ENCODE measurements around the gene SPG11. TPM values are rescaled to one million over a fixed set of nuclear protein-coding genes. Genes with fewer than 3 reads are reported as not detected.
"Not testable (repeated sequence)": the region's sequence is repeated elsewhere in the genome, so short reads cannot be mapped to it uniquely, and the experiment has no call there.

Gene SPG11
- total RNA-seq, 2 donors from 2014 or later = 68.1 to 76.0 TPM

DNA sequence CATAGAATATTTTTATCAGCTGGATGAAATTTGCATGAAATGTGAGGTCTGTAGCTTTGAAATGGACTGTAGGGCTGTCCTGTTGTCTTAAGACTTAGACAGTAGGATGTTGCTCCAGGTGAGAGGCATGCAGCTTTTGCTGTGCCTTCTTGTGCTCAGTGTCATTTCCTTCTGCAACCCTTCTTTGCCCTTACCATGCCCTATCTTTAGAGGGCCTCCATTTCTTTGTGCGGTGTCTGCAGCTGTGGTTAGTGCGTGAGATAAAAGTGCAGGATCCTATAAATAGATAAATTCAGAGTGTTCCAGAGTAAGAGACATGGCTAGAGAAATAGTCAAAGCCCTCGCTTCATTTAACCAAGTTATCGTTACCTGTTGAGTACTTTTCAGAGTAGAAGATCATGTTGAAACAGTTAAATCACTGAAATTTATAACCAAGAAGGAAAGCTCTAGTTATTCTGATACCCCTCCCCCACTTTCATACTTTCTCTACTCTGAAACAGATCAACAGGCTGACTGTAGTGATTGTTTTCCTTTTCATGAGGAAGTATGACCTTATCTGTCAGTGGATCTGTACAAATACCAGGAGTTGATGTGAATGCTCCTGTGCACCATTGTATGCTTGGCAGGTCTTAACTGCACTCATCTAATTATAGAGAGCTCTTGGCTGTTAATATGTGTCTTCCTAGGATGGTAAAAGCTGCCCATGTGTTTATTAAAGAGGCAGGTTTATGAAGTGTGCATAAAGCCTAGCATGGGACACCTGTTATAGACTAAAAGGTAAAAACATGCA, 108.3 kb downstream of the SPG11 start:
- Histone ChIP-seq H3K4me1 (ENCODE audit: control insufficient read depth in 1 of 2, low read depth in 2 of 2) (no peaks in the 10 kb centered on the region), H3K36me3 (peaks cover 52% of the 10 kb centered on the region), H3K4me3 (no peak overlapping the region), H3K27ac (no peak overlapping the region), H3K9me3 (no peaks in the 10 kb centered on the region), H3K27me3 (replicated peaks; ENCODE audit: insufficient read depth) (no peaks in the 10 kb centered on the region)
- ATAC-seq (ENCODE audit: insufficient number of reproducible peaks, low FRiP score, low read depth) (no peak), DNase-seq (ENCODE audit: low spot score) (no peak)
- TF ChIP-seq, protein P1, sequence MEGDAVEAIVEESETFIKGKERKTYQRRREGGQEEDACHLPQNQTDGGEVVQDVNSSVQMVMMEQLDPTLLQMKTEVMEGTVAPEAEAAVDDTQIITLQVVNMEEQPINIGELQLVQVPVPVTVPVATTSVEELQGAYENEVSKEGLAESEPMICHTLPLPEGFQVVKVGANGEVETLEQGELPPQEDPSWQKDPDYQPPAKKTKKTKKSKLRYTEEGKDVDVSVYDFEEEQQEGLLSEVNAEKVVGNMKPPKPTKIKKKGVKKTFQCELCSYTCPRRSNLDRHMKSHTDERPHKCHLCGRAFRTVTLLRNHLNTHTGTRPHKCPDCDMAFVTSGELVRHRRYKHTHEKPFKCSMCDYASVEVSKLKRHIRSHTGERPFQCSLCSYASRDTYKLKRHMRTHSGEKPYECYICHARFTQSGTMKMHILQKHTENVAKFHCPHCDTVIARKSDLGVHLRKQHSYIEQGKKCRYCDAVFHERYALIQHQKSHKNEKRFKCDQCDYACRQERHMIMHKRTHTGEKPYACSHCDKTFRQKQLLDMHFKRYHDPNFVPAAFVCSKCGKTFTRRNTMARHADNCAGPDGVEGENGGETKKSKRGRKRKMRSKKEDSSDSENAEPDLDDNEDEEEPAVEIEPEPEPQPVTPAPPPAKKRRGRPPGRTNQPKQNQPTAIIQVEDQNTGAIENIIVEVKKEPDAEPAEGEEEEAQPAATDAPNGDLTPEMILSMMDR (IDR thresholded peaks at IDR 0.05) = no peak

DNA sequence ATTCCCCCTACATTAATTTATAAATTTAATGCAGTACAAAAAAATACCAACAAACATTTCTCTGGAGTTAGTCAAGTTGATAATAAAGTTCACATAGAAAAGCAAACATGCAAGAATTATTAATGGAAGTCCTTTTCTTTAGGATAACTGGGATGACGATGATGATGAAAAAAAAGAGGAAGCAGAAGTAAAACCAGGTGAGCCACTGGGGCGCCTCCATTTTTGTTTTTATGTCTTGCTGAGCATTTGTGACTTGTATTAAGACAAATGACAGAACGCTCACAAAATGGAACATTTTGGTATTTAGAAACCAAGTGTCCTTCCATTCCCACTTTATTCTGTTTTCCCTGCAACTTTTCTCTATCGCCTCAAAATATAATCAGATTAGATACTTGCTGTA, 112.7 kb downstream of the SPG11 start:
- ATAC-seq (ENCODE audit: insufficient number of reproducible peaks, low FRiP score, low read depth) (no peak), DNase-seq (ENCODE audit: low spot score) (no peak)
- TF ChIP-seq, protein P1 (IDR thresholded peaks at IDR 0.05) = no peak
- H3K27me3 ChIP-seq (replicated peaks; ENCODE audit: insufficient read depth) = no peaks in the 10 kb centered on the region
- no peak overlapping the region for H3K4me3 ChIP-seq
- peaks cover 3 to 11% of the 10 kb centered on the region in 2 donors for H3K4me1 ChIP-seq (ENCODE audit: control insufficient read depth in 1 of 2, low read depth in 2 of 2)
- H3K36me3 ChIP-seq = peaks cover 29% of the 10 kb centered on the region
- H3K27ac ChIP-seq = no peak overlapping the region
- no peaks in the 10 kb centered on the region for H3K9me3 ChIP-seq

DNA sequence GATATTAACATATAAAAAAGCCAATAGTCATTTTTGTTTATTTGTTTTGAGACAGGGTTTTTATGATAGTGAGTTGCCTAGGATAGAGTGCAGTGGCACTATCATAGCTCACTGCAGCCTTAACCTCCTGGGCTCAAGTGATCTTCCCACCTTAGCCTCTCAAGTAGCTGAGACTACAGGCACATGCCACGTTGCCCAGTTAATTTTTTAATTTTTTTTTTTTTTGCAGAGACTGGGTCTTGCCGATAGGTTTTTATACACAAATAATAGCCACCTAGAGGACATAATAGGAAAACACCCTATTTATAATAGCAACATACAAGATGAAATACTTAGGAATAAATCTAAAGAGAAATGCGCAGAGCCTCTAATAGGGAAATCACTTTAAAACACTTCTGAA, 113.2 kb downstream of the SPG11 start:
- TF ChIP-seq, protein P1 (IDR thresholded peaks at IDR 0.05) = peak; percentile 37
- Histone ChIP-seq H3K36me3 (peaks cover 29% of the 10 kb centered on the region), H3K27me3 (replicated peaks; ENCODE audit: insufficient read depth) (no peaks in the 10 kb centered on the region), H3K27ac (no peak overlapping the region), H3K4me1 (ENCODE audit: control insufficient read depth in 1 of 2, low read depth in 2 of 2) (peaks cover 3 to 13% of the 10 kb centered on the region in 2 donors), H3K9me3 (no peaks in the 10 kb centered on the region), H3K4me3 (no peak overlapping the region)
- DNase-seq (ENCODE audit: low spot score) (no peak), ATAC-seq (ENCODE audit: insufficient number of reproducible peaks, low FRiP score, low read depth) (no peak)

DNA sequence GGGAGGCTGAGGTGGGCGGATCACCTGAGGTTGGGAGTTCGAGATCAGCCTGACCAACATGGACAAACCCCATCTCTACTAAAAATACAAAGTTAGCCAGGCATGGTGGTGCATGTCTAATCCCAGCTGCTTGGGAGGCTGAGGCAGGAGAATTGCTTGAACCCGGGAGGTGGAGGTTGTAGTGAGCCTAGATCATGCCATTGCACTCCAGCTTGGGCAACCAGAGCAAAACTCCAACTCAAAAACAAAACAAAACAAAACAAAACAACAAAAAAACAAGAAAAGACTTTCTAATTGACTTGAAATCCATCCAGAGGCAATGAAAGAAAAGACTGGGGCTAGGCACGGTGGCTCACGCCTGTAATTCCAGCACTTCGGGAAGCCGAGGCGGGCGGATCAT, 114.3 kb downstream of the SPG11 start:
- DNase-seq (ENCODE audit: low spot score); H3K4me3 ChIP-seq; H3K9me3 ChIP-seq; ATAC-seq (ENCODE audit: insufficient number of reproducible peaks, low FRiP score, low read depth); H3K27ac ChIP-seq; H3K27me3 ChIP-seq (replicated peaks; ENCODE audit: insufficient read depth): not testable (repeated sequence)
- Histone ChIP-seq H3K36me3 (peaks cover 23% of the 10 kb centered on the region), H3K4me1 (ENCODE audit: control insufficient read depth in 1 of 2, low read depth in 2 of 2) (peaks cover 3 to 15% of the 10 kb centered on the region in 2 donors)

DNA sequence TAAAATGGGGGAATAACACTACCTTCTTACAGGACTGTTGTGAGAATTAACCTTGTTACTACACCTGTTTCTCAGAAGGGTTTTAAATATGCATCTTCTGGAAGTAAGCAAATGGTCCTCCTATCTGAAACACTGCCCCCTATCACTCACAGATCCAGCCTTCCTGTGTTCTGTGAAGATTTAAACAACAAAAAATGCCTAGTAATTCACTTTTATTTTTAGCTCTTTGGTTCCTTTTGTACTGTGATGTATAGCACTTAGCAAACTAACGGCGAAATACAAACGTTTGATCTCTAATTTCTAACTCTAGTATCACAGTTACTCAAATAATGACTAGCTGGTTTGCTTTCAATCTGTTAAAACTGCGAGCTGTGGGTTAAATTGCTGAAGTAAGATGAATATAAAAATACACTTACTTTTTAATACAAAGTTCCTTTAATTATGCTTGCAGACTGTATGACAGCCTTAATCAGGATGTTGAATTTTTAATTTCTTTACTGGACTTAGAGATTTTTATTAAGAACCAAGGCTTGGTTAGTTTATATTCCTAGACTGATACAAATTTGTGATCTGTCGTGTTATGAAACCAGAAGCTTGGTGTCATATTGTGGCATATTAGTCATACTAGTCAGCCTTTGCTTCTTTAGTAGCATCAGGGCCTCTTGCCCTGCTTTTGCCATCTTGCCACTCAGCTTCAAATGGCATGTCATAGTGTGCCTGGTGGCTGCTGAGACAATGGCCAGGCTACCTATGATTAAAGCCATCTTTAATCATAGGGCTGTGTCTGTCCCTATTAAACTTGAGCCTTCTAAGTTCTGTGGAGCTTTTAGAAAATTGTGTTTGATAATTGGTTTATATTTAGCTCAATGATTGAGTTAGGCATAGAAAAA, 117.3 kb downstream of the SPG11 start:
- ATAC-seq (ENCODE audit: insufficient number of reproducible peaks, low FRiP score, low read depth) = no peak
- no peaks in the 10 kb centered on the region for H3K9me3 ChIP-seq
- DNase-seq (ENCODE audit: low spot score) = no peak
- no peak overlapping the region for H3K27ac ChIP-seq
- peaks cover 6 to 43% of the 10 kb centered on the region in 2 donors for H3K4me1 ChIP-seq (ENCODE audit: control insufficient read depth in 1 of 2, low read depth in 2 of 2)
- TF ChIP-seq, protein P1 (IDR thresholded peaks at IDR 0.05) = no peak
- H3K36me3 ChIP-seq = no peaks in the 10 kb centered on the region
- no peak overlapping the region for H3K4me3 ChIP-seq
- no peaks in the 10 kb centered on the region for H3K27me3 ChIP-seq (replicated peaks; ENCODE audit: insufficient read depth)

DNA sequence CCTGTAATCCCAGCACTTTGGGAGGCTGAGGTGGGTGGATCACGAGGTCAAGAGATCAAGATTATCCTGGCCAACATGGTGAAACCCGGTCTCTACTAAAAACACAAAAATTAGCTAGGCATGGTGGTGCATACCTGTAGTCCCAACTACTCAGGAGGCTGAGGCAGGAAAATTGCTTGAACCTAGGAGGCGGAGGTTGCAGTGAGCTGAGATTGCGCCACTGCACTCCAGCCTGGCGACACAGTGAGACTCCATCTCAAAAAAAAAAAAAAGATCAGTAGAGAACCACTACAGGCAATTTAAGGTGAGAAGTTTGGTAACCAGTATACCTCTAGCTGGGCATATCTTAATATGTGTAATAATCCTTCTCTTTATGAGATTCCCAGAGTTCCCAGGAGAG, 118.7 kb downstream of the SPG11 start:
- not testable (repeated sequence) for H3K36me3 ChIP-seq; H3K9me3 ChIP-seq; DNase-seq (ENCODE audit: low spot score); H3K27ac ChIP-seq; H3K27me3 ChIP-seq (replicated peaks; ENCODE audit: insufficient read depth); ATAC-seq (ENCODE audit: insufficient number of reproducible peaks, low FRiP score, low read depth); H3K4me3 ChIP-seq
- peaks cover 6 to 53% of the 10 kb centered on the region in 2 donors for H3K4me1 ChIP-seq (ENCODE audit: control insufficient read depth in 1 of 2, low read depth in 2 of 2)
